ENCODE data around the gene GSDME. TPM values are rescaled to one million over a fixed set of nuclear protein-coding genes. Genes with fewer than 3 reads are reported as not detected.

GSDME gene
- total and polyA plus RNA-seq, 2 experiments from 2014 or later: 7.1 to 10.0 TPM

DNA sequence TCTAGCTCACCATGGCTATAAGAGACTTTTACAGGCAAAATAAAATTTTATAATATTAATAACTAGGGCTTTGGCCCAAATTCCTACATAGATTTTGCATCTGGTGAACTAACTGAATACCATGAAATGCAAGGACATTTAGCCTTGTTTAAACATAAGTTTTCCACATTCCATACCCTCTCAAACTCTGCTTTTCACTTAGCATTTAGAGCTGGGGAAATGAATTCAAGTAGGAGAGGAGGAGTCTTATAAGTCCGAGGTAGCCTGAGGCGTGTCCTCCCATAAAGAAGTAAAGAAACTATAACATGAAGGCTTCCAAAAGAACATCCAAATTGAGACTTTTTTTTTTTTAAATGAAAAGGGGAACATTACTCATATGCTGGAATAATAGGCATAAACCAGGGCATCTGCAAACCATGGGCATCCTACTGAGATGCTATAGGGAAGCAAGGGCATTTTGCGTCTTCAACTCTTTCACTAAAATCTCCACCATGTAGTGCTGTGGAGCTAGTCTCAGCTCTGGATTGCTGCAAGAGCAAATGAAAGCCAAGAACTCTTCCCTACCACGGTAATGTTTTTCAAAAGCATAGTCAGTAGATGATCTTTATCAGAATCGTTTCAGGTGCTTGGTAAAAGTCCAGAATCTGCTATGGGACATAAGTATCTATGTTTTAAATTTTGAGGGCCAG lies 104.9 kb downstream of the GSDME start:
- no peak for DNase-seq (ENCODE audit: low read depth in 1 of 2, low spot score in 1 of 2)
- H3K4me1 ChIP-seq (ENCODE audit: low read depth): peaks cover 4% of the 10 kb centered on the region
- H3K4me3 ChIP-seq: no peak overlapping the region
- H3K9me3 ChIP-seq (ENCODE audit: low read depth): no peaks in the 10 kb centered on the region
- H3K36me3 ChIP-seq: no peaks in the 10 kb centered on the region
- no peak overlapping the region for H3K27ac ChIP-seq
- no peaks in the 10 kb centered on the region for H3K27me3 ChIP-seq
- TF ChIP-seq, protein P1, sequence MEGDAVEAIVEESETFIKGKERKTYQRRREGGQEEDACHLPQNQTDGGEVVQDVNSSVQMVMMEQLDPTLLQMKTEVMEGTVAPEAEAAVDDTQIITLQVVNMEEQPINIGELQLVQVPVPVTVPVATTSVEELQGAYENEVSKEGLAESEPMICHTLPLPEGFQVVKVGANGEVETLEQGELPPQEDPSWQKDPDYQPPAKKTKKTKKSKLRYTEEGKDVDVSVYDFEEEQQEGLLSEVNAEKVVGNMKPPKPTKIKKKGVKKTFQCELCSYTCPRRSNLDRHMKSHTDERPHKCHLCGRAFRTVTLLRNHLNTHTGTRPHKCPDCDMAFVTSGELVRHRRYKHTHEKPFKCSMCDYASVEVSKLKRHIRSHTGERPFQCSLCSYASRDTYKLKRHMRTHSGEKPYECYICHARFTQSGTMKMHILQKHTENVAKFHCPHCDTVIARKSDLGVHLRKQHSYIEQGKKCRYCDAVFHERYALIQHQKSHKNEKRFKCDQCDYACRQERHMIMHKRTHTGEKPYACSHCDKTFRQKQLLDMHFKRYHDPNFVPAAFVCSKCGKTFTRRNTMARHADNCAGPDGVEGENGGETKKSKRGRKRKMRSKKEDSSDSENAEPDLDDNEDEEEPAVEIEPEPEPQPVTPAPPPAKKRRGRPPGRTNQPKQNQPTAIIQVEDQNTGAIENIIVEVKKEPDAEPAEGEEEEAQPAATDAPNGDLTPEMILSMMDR (IDR thresholded peaks at IDR 0.05; ENCODE audit: low read depth, low read length): no peak

Other genes with a start within 250 kb of the GSDME start
- 10.9 and 11.7 TPM in 2 replicates for gene PALS2, start 184.0 kb downstream of the GSDME start, total RNA-seq
- gene PALS2, start 184.0 kb downstream of the GSDME start, polyA plus RNA-seq: 9.5 and 13.9 TPM in 2 replicates
- 5.3 and 8.2 TPM in 2 replicates for gene OSBPL3, start 222.7 kb upstream of the GSDME start, total RNA-seq
- gene OSBPL3, start 222.7 kb upstream of the GSDME start, polyA plus RNA-seq: 3.3 and 7.5 TPM in 2 replicates

Measured in cardiac muscle cell (in vitro differentiated cells and primary cell).